Neural crest cell (in vitro differentiated cells): ENCODE measurements around the gene GLIS1. TPM values are rescaled to one million over a fixed set of nuclear protein-coding genes. Genes with fewer than 3 reads are reported as not detected.

Source experiments
- DNase-seq: peaks from one replicate; pipeline ENCODE4 v3.0.0; 2021; ENCODE audit warnings: low read depth, mixed read lengths, low spot score
- H3K27ac Mint-ChIP-seq: one replicate; pipeline ENCODE4 v1.8.0; 2021; ENCODE audit warnings: mild to moderate bottlenecking, mixed read lengths; ENCODE audit not compliant: unreplicated experiment
- H3K27me3 Mint-ChIP-seq: 2 replicates; pipeline ENCODE4 v1.8.0; 2021; ENCODE audit warnings: low read depth, mild to moderate bottlenecking, mixed read lengths
- H3K36me3 Mint-ChIP-seq: 2 replicates; pipeline ENCODE4 v1.8.0; 2021; ENCODE audit warnings: low read depth, mild to moderate bottlenecking, mixed read lengths
- H3K4me1 Mint-ChIP-seq: 2 replicates; pipeline ENCODE4 v1.8.0; 2021; ENCODE audit warnings: mixed read lengths
- H3K4me3 Mint-ChIP-seq: one replicate; pipeline ENCODE4 v1.8.0; 2021; ENCODE audit warnings: mild to moderate bottlenecking, mixed read lengths
- H3K9me3 Mint-ChIP-seq: 2 replicates; pipeline ENCODE4 v1.8.0; 2021; ENCODE audit warnings: mixed read lengths
- CTCF ChIP-seq: fragments of 200-600 bp; sonication (generic); conservative IDR thresholded peaks from 2 replicates; pipeline ENCODE4 v1.5.0; 2021; ENCODE audit warnings: antibody characterized with exemption, mild to moderate bottlenecking
- total RNA-seq: library from RNA; stranded (reverse); gene quantifications from 2 replicates; pipeline ENCODE4 v1.2.1, GENCODE V29; 2021

GLIS1 gene
- total RNA-seq, 1 donor from 2014 or later, result not detected

DNA sequence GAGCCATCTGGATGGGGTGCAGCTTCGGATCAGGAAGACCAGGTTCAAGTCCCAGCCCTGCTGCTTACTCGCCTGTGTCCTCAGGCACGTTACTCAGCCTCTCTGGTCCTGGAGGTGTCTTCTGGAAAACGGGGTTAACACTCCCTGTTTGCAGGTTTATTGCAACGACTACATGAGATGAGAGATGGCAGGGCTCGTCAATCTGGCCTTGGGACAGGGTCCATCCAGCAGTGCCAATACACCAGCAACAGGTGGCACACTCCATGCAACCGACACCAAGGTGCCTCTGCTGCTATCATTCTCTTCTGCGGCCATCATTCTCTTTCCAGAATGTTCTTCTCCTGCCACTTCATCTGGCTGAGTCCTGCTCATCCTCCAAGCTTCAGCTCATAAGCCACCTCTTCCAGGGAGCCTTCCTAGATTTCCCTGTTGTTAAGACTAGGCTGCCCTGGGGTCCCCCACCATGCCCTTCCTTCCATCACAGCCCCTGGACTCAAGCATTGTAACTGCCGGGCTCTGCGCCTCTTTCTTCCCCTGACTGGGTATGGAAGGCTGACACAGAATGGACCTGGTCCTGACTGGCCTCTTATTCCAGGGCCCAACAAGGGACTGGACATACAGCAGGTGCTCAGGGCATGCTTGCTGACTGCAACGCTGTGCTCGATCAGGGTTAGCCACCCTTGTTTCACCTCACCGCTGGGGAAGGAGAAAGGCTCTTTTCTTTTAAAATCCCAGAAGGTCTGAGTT lies 192.4 kb downstream of the GLIS1 start:
- no peak overlapping the region for H3K27ac Mint-ChIP-seq
- no peak overlapping the region for H3K4me3 Mint-ChIP-seq
- no peak for DNase-seq
- no peaks in the 10 kb centered on the region for H3K36me3 Mint-ChIP-seq
- H3K27me3 Mint-ChIP-seq, result no peaks in the 10 kb centered on the region
- H3K9me3 Mint-ChIP-seq, result no peaks in the 10 kb centered on the region
- no peak for TF ChIP-seq CTCF
- peaks cover 11% of the 10 kb centered on the region for H3K4me1 Mint-ChIP-seq

GRCh38 chr1:53545663-53546408 lies 193.1 kb downstream of the GLIS1 start:
- H3K9me3 Mint-ChIP-seq, result no peaks in the 10 kb centered on the region
- H3K36me3 Mint-ChIP-seq, result no peaks in the 10 kb centered on the region
- DNase-seq, result no peak
- no peak for TF ChIP-seq CTCF
- no peak overlapping the region for H3K4me3 Mint-ChIP-seq
- peaks cover 11% of the 10 kb centered on the region for H3K4me1 Mint-ChIP-seq
- no peak overlapping the region for H3K27ac Mint-ChIP-seq
- H3K27me3 Mint-ChIP-seq, result no peaks in the 10 kb centered on the region

DNA sequence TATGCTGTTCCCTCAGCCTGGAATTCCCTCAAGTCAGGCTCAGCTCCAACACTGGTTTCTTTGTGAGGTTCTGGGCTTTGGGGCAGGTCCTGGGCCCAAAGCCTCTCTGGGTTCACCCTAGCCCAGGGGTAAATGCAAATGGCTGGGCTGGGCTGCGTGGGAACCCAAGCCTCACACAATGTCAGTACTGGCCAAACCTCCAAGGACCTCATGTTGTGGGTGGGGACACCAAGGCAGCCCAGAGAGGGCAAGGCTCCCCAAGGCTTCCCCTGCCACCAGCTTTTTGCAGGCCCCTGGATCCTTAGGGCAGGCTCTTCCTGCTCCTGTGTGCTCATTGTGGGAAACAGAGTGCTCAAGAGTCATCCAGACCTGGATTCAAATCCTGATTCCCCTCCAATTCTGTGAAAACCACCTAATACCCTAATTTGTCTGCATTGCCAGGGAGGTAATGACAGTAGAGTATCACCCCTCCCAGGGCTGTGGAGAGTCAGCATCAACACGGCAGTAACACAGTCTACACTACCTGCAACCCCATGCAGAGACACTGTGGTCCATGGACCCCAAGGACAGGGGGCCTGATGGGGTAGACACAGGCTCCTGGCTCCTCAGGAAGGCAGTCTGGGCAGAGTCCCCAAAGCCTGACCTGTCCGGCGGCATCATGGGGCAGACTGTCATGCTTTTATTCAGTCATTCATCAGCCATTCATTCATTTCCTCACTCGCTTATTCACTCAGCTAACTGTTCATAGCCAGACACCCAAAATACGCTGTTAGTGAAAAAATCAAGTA lies 194.0 kb downstream of the GLIS1 start:
- Mint-ChIP-seq H3K9me3 (no peaks in the 10 kb centered on the region), H3K4me1 (peaks cover 11% of the 10 kb centered on the region), H3K36me3 (no peaks in the 10 kb centered on the region), H3K4me3 (no peak overlapping the region), H3K27me3 (no peaks in the 10 kb centered on the region), H3K27ac (no peak overlapping the region)
- no peak for TF ChIP-seq CTCF
- no peak for DNase-seq

- no peak for DNase-seq
- Mint-ChIP-seq H3K27ac (no peak overlapping the region), H3K9me3 (no peaks in the 10 kb centered on the region), H3K4me1 (peaks cover 11% of the 10 kb centered on the region), H3K27me3 (no peaks in the 10 kb centered on the region), H3K36me3 (no peaks in the 10 kb centered on the region), H3K4me3 (no peak overlapping the region)
- no peak for TF ChIP-seq CTCF
Measured at GRCh38 chr1:53543778-53544695, 194.9 kb downstream of the GLIS1 start.
